ENCODE measurements around the gene ABHD14A.
"Not testable (repeated sequence)": the region's sequence is repeated elsewhere in the genome, so short reads cannot be mapped to it uniquely, and the experiment has no call there.

The ABHD14A gene

DNA sequence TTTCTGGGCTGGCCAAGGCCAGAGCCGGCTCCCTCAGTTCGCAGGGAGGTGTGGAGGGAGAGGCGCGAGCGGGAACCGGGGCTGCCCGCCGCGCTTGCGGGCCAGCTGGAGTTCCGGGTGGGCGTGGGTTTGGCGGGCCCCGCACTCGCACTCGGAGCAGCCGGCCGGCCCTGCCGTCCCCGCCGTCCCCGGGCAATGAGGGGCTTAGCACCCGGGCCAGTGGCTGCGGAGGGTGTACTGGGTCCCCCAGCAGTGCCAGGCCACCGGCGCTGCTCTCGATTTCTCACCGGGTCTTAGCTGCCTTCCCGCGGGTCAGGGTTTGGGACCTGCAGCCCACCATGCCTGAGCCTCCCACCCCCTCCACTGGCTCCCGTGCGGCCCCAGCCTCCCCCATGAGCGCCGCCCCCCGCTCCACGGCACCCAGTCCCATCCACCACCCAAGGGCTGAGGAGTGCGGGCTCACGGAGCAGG, 15.7 kb downstream of the ABHD14A start:
- FAIRE-seq; DNase-seq (ENCODE audit: insufficient read length, low spot score): not testable (repeated sequence)

DNA sequence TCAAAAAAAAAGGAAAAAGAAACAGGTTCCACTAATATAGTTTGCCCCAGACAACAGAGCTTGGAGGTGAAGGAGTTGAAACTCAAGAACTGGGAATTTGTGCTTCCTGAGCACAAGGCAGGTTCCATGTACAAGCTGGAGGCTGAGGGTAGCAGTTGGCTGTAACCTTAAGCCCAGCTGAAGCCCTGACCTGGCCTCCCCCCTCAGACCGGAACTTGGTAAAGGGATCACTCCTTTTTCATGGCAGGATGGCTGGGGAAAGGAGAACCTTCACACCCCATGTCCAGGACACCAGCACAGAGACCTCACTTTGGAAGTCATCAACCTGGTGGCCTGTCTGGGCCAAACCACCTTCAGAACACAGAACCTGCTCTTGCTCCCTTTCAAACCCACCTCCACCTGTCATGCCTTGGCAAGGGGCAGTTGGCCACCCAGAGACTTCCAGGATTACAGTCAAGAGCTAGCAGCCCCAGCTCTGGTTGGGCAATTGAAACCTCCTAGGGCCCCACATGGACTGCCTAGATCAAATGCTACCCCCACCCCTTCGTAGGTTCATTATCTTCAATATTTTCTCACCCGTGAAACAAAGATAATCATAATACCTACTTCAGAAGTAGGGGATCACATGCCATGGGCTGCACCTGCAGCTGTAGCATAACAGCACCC, 17.3 kb downstream of the ABHD14A start:
- DNase-seq (ENCODE audit: insufficient read length, low spot score) = no peak
- FAIRE-seq = no peak

DNA sequence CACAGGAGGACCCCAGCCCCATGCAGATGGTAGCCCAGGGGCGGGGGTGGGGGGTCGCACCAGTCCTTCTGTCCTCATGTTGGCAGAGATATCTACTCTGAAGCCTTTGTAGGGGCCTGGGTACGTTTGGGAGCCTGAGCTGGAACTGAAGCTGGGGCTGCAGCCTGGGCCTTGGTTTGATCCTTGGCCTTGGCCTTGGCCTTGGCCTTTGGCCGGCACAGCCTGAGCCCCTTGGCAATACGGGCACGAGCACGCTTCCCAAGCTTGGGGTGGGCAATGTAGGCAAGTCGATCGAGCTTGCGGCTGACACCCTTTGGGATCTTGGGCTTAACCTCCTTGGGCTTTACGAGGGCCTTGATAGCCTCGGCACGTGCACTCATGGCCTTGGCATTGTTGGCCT, 18.8 kb downstream of the ABHD14A start:
- FAIRE-seq; DNase-seq (ENCODE audit: insufficient read length, low spot score): not testable (repeated sequence)

DNA sequence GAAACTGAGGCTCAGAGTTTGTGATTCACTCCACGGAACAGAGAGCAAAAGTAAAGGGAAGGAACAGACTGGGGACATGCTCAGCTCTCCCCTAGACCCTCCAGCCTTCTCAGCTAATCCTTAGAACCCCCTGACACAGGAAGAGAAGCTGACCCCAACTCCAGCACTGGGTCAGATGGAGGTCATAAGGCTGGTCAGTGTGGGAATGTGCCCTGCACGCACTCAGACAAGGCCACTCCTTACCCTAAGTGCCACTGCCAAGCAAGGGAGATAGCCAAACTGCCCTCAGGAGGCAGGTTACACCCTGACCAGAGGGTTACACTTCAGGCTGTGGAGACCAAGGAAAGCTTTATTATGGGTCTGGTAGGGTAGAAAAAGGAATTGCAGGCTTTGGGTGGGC, 19.7 kb downstream of the ABHD14A start:
- no peak for DNase-seq (ENCODE audit: insufficient read length, low spot score)
- no peak for FAIRE-seq

DNA sequence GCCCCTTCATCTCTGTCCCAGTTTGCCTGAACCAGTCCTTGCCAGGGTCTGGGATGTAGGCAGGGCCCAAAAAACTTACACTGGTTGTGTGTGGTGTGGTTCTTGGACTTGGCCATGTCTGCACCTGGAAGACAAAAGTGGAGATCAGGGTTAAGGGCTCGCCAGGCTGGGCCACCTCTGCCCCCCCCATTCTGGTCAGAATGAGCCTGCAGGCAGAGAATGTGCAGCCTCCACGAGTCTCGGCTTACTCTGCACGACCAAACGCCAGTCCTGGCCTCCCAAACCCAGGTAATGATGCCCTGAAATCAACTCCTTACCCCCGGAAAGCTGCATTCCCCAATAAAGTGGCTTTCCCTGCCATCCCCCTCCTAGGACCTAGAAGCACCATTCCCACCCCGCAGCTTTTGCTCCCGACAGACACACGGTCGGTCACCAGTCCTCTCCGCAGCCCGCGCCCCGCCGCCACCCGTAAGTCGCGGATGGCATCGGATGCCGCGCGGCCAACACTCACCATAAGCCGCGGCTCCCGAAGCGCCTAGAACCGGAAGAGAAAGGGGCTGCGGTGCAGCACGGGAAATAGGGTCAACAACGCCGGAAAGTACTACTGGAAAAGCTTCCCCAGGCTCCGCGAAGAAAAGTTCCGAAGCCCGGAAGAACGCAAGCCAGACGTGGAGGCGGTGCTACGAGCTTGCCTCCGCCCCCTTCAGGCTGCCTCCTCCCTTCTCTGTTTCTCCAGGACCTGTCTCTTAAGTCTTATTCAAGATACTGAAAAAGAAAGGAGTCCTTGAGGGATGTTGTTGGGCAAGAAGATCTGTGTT, 20.7 kb downstream of the ABHD14A start, which contains the start of gene RPL29:
RPL29 (minus strand) TSS at position 550 of the 818 bp plus-strand sequence; CDS start at position 116, 434 bp downstream.
- FAIRE-seq (peak; percentile 95), DNase-seq (ENCODE audit: insufficient read length, low spot score) (peak; percentile 95)

DNA sequence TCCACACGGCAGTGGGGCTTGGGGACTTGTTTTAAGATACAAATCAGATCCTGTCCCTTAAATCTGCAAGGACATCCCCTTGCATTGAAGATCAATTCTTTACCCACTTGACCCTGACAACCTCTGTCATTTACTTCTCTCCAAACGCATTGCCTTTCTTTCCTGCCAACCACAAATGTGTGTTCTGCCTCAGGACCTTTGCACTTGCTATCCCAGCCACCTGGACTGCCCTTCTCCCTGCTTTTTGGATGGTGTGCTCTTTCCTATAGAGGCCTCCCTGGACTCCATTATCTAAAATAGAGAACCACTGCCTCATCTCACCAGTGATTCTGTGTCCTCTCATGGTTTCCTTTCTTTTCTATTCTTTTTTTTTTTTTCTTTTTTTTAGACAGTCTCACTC, 22.3 kb downstream of the ABHD14A start:
- DNase-seq (ENCODE audit: insufficient read length, low spot score) (no peak), FAIRE-seq (no peak)

DNA sequence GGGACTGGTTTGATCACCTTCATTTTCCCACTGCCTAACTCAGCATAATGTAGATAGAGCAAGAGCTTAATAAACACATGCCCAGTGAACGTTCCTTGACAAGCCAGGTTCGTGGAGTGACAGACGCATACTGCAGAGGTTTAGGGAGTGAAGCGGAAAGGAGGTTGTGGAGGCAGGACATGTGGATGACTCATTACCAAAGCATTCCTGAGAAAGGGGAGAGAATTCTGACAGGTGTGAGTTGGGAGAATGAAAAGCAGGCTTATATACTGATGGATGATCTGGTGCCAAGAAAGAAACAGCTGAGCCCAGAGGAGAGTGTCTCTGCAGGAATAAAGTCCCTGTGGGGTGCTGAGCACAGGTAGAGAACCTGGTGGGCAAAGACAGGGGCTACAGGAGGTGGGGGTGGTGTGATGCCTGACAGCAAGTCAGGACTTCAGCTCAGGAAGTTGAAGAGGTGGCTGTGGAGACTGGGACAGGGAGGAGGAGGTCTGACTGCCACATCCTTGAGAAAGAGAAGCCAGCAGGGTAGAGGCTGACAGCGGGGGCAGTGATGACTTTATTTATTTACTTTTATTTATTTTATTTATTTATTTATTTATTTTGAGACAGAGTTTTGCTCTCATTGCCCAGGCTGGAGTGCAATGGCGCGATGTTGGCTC, 23.2 kb downstream of the ABHD14A start:
- no peak for FAIRE-seq
- no peak for DNase-seq (ENCODE audit: insufficient read length, low spot score)

DNA sequence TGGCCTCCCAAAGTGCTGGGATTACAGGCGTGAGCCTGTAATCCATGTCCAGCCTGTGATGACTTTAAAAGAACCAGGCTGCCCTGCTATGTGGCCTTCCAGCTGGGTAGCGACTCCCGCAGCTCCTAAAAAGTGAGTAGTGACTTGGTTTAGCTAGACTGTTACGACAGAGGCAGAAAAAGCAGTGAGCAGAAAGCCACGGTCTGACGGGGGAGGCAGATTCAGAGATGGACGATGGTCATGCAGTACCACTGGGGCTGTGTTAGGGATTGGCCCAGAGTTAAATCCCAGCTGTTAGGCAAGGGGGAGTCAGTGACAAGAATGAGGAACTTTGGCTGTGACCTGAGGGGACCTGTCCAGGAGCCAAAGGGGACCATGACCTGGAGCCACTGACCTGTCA, 23.9 kb downstream of the ABHD14A start:
- DNase-seq (ENCODE audit: insufficient read length, low spot score) = no peak
- no peak for FAIRE-seq

DNA sequence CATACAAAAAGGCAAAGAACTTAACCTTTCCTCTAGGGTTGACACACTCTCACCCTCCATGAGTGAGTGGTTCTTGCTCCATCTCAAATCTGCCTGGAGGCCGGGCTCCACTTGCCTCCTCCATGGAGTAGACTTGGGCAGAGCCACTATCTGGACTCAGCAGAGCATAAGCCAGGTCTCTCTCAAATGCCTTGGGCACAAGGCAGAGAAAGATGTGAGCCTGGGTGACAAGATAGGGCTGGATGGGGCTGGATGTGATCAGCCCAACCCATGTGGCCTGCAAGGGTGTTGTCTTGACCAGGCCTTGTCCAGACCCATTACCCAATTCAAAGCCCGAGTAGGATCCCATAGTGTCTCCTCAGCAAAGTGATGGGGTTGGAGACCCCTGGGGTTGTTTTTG, 25.0 kb downstream of the ABHD14A start:
- FAIRE-seq = no peak
- DNase-seq (ENCODE audit: insufficient read length, low spot score) = no peak

DNA sequence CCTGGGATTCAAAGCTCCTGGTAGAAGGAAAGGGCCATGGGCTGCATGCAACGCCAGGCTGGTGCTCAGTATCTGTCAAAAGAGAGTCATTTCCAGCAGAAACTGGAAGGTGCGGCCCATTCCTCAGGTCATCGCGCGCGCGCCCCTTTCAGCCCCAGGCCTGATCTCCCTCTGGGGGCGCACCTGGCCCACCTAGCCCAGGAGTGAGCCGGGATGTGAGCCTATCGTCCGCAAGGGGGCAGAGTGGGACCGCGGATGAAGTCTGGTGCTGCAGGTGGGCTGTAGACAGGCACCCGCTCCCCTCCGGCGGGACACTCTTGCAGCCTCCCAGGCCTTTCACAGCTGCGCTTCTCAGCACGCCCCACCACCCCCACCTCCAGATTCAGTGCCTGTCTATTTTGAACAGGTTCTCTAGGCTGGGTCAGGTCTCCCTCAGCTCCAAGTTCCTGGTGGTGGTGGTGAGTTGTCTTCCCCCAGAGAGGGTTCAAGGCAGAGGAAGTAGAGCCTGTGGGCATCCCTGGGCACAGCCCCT, 26.6 kb downstream of the ABHD14A start:
- peak; percentile 87 for FAIRE-seq
- DNase-seq (ENCODE audit: insufficient read length, low spot score) = peak; percentile 93

DNA sequence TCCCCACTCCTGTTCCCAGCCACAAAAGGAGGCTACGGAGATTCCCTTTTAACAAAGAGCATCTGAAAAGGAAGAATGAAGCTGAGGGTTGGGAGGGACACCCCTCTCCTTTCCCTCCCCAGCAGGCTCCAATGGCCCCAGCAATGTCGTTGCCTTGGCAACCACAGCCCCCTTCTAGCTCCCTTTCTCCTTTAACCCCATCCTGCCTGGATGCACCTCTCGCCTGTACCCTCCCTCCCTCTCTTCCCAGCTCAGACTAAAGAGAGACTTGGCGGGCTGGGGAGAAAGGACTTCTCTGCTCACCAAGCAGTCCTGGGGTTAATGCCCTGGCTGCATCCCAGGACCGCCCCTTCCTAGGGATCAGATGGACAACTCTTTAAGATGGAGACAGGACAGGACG, 27.9 kb downstream of the ABHD14A start:
- DNase-seq (ENCODE audit: insufficient read length, low spot score) (no peak), FAIRE-seq (no peak)

DNA sequence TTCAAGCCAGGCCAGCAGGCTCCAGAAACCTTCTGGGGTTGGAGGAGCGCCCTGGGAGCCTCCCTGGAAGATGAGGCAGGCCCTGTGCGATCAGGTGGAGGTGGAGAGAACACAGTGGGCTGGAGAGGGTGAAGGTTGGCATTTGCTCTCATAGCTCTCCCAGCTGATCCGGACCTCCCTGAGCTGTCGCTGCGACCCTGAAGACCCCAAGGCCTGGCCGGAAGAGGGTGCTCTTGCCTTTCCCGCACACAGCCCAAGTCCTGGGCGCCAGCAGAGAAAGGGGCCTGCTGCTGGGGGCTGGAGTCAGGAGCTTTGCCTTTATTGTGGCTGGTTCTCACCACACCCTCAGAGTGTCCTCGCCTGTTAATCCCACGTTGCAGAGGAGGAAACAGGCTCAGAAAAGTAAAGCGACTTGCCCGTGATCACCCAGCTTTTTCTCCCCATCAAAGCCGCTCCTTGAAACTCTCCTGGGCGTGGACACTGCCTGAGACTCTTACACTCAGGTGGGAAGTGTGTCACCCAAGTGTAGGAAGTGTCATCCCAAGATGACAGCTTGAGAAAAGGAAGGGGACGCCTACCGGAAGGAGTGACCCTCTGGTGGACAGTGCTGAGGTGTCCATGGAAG, 29.4 kb downstream of the ABHD14A start:
- no peak for FAIRE-seq
- no peak for DNase-seq (ENCODE audit: insufficient read length, low spot score)

DNA sequence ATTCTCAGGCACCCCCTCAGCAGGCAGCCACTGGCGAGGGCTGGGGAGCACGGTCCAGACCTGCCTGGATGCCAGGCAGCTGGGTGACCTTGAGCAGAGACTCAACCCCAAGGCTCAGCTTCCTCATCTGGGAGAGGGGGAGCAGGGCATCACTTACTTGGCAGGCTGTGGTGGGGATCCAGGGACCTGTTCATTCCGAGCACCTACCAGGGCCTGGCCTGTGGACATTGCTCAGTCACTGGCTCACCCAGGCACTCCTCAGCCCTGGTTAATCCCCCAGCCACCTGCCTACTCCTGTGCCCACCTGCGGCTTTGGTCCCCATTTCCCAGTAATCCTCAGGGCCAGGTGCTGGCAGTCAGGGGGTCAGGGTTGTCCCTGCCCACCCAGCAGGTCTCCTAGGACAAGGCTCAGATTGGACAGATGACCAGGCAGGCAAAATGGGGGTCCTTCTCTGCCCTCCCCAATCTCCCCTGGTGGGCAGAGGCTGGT, 30.1 kb downstream of the ABHD14A start:
- FAIRE-seq = no peak

DNA sequence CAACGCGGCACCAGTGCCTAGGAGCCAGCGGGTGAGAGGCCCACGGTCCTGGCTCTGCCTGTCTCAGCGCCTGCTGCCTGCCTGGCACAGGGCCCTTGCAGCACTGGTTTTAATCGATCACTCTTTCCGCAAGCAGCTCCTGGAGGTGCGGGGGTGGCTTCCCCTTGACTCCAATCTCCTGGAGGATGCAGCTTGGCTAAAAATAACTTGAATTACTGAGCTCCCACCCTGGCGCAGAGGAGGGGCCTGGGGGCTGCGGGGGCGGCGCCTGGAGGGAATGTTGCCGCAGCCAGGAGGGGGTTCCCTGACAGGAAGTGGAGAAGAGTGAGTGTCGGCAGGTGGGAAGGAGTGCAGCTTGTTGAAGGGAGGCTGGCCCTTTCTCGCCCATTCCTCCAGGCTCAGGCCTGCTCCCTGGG, 30.7 kb downstream of the ABHD14A start:
- no peak for DNase-seq (ENCODE audit: insufficient read length, low spot score)
- FAIRE-seq = no peak

More for the DNA sequence above, 30.1 kb downstream of the ABHD14A start:
- DNase-seq (ENCODE audit: insufficient read length, low spot score) = no peak

DNA sequence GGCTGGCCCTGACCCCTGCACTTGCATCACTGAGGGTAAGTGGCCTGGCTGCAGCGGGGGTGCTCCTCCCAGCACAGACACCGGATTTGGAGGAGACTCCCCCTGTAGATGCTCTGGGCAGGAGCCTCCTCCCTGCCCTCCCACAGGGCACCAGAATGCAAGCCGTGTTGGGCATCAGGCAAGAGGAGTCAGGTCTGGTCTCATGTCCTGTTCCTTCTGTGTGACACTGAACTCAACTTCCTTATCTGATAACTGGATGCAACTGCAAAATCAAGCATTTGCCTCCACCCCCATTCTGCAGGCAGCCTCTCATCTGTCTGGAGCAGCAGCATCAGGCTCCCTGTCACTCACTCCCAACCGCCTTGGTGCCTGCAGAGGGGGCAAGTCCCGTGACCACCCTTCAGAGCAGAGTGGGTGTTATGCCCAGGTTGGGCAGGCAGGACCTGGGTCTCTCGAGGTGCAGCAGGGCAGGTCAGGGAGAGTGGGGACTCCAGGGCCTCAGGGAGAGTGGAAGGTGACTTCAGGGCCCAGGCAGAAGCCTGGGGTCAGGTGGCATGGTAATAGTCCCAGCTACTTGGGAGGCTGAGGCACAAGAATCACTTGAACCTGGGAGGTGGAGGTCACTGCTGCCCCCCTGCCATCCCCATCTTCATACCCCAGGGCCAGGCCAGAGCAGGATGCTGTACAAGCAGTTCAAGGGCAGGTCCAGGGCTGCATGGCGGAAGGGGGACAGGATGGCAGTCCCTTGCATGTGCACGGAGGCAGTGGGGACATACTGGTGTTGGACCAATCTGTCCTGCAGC, 31.4 kb downstream of the ABHD14A start:
- no peak for FAIRE-seq
- no peak for DNase-seq (ENCODE audit: insufficient read length, low spot score)

DNA sequence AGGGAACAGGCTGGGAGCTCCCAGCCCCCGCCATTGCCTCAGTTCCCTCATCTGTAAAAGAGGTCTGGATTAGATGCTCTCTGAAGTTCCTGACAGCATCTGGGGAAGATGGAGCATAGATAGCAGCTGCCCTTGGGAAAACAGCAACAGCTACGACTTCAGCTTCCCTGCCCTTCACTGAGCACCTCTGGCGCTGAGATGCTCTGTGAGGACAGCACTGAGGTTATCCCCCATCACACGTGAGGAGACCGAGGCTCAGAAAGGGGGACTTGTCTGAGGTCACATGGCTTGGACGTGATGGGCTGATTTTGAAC, 31.9 kb downstream of the ABHD14A start:
- FAIRE-seq (no peak), DNase-seq (ENCODE audit: insufficient read length, low spot score) (no peak)

DNA sequence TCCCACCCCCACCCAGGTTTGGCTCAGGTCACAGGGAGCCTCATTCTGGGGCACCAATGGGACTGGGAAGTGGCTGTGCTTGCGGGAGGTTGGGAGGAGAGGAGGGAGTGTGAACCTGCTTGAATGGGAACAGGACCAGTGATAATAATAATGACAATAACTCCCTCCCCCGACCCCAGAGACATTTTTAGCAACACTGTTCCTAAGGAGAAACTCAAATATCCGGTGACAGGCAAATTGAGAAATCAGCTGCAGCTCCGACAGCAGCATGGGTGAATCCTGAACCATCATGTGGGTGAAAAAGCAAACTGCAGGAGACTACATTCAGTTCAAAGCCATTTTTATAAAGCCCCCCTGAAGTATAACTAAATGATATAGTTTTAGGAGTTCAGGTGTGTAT, 32.4 kb downstream of the ABHD14A start:
- FAIRE-seq (no peak), DNase-seq (ENCODE audit: insufficient read length, low spot score) (no peak)

DNA sequence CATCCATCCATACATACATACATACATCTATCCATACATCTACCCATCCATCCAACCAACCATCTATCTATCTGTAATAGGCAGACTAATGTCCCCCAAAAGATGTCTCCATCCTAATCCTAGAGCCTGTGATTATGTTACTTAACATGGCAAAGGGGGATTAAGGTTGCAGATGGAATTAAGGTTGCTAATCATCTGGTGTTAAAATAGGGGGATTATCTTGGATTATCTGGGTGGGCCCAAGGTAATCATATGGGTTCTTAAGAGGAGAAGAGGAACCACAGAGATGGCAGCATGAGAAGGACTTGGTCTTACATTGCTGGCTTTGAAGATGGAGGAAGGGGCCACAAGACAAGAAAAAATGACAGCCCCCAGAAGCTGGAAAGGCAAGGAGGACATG, 35.6 kb downstream of the ABHD14A start:
- no peak for DNase-seq (ENCODE audit: insufficient read length, low spot score)
- FAIRE-seq = no peak

DNA sequence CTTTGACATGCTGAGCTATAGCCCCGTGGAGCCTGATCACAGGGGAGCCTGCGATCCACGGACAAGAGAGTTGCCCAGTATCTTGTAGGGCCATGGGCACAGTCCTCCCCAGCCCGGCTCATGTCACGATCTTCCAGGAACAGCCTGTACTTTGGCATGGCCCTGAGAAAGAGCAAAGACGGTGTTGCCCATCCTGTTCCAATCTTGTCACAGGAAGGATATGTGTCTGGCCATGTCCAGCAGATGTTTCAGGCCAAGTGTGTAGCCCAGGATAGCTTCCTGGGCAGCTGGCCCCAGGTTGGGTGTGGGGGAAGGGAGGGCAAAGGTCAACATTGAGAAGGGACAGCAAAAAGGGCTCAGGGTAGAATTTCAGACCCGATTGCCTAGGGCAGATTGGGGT, 37.8 kb downstream of the ABHD14A start:
- no peak for FAIRE-seq
- no peak for DNase-seq (ENCODE audit: insufficient read length, low spot score)
